NCI-H1694 (cell line): ENCODE results near the gene GPR156.
A peak's percentile ranks its signal among the peaks of the same experiment; 100 is the strongest.
"Not testable (repeated sequence)": the region's sequence is repeated elsewhere in the genome, so short reads cannot be mapped to it uniquely, and the experiment has no call there.

Source experiments
- DNase-seq: peaks from one replicate; lab custom pipeline; 2025; lab: John Stamatoyannopoulos, UW

The GPR156 gene

GRCh38 chr3:120274739-120275167 lies 10.3 kb downstream of the GPR156 start:
- no peak for DNase-seq

GRCh38 chr3:120272286-120272685 lies 12.7 kb downstream of the GPR156 start:
- DNase-seq, result no peak

- DNase-seq, result no peak
These were observed 19.0 kb downstream of the GPR156 start for GRCh38 chr3:120265989-120266388.

GRCh38 chr3:120264963-120265362 lies 20.1 kb downstream of the GPR156 start:
- DNase-seq, result no peak

GRCh38 chr3:120263792-120264191 lies 21.2 kb downstream of the GPR156 start:
- no peak for DNase-seq

- no peak for DNase-seq
These were observed 27.0 kb downstream of the GPR156 start for GRCh38 chr3:120258009-120258408.

- DNase-seq, result no peak
These were observed 39.6 kb downstream of the GPR156 start for GRCh38 chr3:120245386-120245785.

GRCh38 chr3:120244834-120245225 lies 40.2 kb downstream of the GPR156 start:
- DNase-seq, result no peak

- no peak for DNase-seq
These were observed 45.4 kb downstream of the GPR156 start for GRCh38 chr3:120239644-120240043.

- DNase-seq, result no peak
These were observed 57.2 kb downstream of the GPR156 start for GRCh38 chr3:120227710-120228347.

- DNase-seq, result no peak
These were observed 60.8 kb downstream of the GPR156 start for GRCh38 chr3:120224237-120224636.

GRCh38 chr3:120218981-120219380 lies 66.0 kb downstream of the GPR156 start:
- DNase-seq, result no peak

GRCh38 chr3:120216633-120217032 lies 68.4 kb downstream of the GPR156 start:
- DNase-seq, result not testable (repeated sequence)

GRCh38 chr3:120214176-120214575 lies 70.8 kb downstream of the GPR156 start:
- DNase-seq, result peak; percentile 43

GRCh38 chr3:120212505-120212904 lies 72.5 kb downstream of the GPR156 start:
- no peak for DNase-seq

- no peak for DNase-seq
These were observed 75.6 kb downstream of the GPR156 start for GRCh38 chr3:120209425-120209824.

- no peak for DNase-seq
These were observed 80.7 kb downstream of the GPR156 start for GRCh38 chr3:120204338-120204737.

GRCh38 chr3:120203621-120204020 lies 81.4 kb downstream of the GPR156 start:
- no peak for DNase-seq

GRCh38 chr3:120203016-120203415 lies 82.0 kb downstream of the GPR156 start:
- no peak for DNase-seq

- no peak for DNase-seq
These were observed 82.7 kb downstream of the GPR156 start for GRCh38 chr3:120202363-120202762.

GRCh38 chr3:120200493-120201235 lies 84.4 kb downstream of the GPR156 start:
- no peak for DNase-seq

GRCh38 chr3:120198305-120198878 lies 86.6 kb downstream of the GPR156 start:
- no peak for DNase-seq

GRCh38 chr3:120196812-120197211 lies 88.2 kb downstream of the GPR156 start:
- DNase-seq, result no peak
